Hematopoietic multipotent progenitor cell treated with erythropoietin and hydrocortisone succinate and interleukin-3 and kit ligand, for 4 days (in vitro differentiated cells): Measurements from ENCODE around the gene PRKAG2.
"Not testable (repeated sequence)": the region's sequence is repeated elsewhere in the genome, so short reads cannot be mapped to it uniquely, and the experiment has no call there.

Experiments used
- DNase-seq: peaks from one replicate; pipeline ENCODE4 v3.0.0-alpha.2; 2015

Gene PRKAG2

DNA sequence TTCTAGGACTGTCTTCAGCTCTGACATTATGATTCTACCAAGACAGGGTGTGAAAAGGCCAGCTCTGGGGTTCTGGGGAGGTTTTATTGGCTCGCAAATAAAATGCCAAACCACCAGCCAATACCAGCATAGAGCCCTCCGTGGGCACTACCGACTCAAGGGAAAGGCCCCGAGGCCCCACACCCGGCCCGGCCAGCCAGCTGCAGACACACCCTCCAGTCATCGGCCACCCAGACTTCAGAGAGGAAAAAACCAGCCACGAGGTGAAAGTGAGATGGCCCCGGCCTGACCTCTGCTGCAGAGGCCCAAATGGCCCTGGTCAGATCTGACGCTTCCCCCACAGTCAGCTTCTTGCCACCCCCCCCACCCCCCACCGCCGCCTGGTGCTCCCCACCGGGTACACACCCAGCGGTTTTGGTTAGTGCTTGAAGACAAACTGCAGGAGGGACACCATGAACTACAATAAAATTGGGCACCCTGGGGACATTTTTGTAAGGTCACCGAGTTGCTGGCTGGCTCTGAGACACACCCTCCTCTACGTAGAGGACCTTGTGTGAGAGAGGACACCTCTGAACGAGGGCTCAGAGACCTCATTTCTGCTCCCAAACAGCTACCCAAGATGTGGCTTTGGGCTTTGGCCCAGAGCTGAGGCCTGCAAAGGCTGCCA, 79.9 kb downstream of the PRKAG2 start:
- DNase-seq, result no peak

DNA sequence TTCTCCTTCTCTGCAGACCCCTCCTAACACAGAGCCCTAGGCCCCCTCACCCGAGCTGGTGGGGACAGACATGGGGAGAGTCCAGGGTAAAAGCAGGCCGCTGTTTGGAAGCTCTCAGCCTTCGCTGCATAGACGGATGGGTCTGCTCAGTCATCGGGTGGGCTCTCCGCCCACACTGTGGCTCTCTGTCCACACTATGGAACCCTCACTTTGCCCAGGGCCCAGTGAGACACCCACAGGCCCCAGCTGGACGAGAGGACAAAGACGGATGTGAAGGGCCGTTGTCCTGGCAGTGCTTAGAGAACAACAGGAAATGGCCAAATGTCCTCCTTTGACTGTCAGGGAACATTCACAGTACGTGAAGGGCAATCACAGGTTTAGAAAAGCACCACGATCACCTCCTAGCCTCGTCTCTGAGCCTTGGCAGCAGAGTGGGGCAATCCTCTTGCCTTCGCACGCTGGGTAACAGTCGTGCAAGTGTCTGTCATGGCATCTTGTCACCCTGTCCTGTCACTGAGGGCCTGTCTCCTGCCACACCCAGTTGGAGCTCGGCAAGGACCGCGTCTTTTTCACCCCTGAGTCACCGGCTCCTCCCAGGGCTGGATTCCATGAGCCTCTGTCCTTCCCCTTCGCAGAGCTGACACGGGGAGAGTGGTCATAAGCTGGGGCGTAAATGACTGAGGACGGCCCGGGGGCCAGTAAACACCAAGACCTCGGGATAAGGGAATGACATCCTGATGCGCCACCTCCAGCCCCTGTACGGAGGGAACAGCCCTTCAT, 80.6 kb downstream of the PRKAG2 start:
- DNase-seq, result no peak

DNA sequence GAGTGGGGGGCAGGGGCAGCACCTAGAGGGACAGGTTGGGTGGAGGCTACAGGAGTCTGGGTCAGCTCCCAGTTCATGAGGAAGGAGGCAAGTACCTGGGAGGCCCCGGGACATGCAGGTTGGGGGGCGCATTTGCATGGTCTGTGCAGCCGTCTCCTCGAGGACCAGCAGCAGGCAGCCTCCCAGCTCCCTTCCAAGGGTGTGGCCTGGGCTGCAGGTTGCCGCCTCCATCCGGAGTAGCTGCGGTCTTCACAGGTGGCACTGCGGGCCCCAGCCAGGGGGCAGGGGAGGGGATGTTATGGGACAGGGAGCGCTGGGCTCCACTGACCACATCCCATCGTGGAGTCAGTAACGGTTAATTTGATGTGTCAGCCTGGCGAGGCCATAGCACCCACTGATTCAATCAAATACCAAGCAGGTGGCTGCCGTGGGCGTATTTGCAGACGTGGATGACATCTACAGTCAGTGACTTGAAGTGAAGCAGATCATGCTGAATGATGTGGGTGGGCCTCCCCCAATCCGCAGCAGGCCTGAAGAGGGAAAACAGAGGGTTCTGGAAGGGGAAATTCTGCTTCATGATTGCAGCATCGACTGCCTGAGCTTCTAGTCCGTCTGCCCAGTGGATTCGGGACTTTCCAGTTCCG, 81.6 kb downstream of the PRKAG2 start:
- DNase-seq, result no peak

DNA sequence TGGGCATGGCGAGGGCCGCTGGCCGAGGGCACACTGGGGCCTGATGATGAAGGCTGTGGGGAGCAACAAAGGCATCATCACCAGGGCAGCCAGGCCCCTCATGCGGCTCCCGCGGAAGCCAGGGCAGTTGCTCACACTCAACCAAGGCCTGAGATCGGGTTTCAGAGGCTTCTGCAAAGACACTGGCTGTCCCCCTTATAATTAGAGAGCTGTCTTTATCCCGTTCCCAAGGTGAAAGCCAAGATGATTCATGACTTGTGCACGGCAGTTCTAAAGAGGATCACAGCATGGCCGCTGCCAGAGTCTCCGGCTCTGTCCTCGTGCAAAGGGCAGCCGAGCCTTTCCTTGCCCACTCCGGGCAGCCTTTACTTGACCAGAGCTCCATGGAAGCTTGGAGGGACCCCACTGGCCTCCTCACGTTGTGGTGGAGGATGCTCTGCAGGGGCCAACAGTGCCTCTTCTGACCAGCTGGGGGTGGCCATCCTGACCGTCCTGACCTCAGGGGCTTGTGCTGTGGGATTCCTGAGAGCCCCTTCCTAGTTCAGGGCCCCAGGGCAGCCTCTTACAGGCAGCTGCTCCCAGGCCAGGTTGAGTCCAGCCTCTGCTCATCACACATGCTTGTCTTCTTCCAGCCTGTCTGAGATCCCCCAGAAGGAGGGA, 82.3 kb downstream of the PRKAG2 start:
- DNase-seq, result no peak

DNA sequence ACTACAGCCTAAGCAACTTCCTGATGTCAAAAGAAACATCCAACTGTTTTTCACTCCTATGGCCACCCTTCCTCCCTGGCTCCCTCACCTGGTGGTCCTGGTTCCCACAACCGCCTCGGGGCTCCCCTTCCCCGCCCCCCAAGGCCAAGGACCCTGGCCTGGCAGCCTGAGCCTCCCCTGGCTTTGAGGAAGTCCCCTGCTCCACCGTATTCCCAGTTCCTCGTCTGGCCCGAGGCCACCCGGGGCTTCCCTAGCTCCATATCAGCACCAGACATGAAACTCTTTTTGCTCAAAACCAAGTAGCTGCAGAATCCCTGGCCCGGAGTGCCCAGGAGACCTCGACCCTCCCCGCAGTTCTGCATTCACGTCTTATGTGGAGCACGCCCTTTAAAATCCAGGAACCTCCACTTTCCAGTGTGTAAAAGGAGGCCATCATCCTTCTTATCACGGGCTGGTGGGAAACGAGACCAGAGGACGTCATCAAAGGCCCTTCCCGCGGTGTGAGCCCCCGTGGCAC, 82.9 kb downstream of the PRKAG2 start:
- no peak for DNase-seq

DNA sequence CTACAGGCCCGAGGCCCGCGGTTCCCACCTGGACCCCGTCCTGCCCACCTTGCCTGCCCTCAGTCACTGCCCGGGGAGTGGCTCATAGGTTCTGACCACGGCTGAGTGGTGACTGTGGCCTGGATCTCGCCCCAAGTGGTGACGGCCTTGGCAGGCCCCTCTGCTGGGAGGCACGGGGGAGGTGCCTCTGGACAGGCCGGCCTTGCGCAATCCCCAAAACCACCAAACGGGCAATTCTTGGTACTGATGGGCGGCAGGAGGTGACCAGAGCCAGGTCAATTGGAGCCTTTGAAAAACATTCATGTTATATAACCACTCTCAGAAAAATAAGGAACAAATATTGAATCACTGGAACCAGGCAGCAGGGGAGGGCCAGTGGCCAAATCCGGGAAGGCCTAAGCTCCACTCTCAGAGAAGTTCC, 83.4 kb downstream of the PRKAG2 start:
- DNase-seq, result no peak

DNA sequence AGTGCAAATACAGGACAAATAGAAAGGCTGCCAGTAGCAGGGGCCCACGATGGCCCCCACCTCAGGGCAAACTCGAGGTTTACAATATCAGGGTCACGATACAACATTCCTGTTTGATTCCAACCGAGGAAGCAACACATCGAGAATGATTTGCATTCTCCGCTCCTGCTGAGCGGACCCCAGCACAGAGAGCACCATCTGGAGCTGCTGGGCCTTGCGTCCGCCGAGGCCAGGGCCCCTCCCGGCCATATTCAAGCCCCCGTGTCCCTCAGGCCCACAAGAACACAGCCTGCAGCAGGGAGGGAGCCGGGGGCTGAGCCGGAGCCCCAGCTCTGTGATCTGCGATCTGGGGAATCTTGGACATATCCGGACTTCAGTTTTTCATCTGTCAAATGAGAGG, 84.3 kb downstream of the PRKAG2 start:
- DNase-seq, result no peak

GRCh38 chr7:151792086-151792485, 84.8 kb downstream of the PRKAG2 start:
- no peak for DNase-seq

- DNase-seq, result no peak
Observed at GRCh38 chr7:151790830-151791620, 85.9 kb downstream of the PRKAG2 start.

- no peak for DNase-seq
Observed at GRCh38 chr7:151790095-151790829, 86.7 kb downstream of the PRKAG2 start.

GRCh38 chr7:151789380-151789947, 87.5 kb downstream of the PRKAG2 start:
- DNase-seq, result no peak

GRCh38 chr7:151787348-151787747, 89.6 kb downstream of the PRKAG2 start:
- DNase-seq, result no peak

GRCh38 chr7:151786936-151787335, 90.0 kb downstream of the PRKAG2 start:
- no peak for DNase-seq

DNA sequence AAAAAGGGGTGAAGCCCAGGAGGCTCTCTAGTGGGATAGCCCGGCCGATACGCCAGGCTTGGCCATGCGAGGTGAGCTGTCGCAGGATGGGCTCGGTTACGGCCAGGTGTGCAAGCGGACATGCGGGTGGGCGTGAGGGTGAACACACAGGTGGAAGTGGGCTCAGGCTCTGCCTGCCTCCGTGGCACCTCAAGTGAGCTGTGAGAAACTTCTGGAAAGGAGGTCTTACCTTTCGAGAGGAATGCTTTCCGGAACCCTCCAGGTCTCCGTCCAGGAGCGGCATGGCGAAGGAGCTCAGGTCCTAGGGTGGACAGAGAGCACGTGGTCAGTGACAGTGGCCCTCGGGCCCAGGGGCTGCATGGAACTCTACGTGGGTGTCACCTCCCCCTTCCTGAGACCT, 90.7 kb downstream of the PRKAG2 start:
- DNase-seq, result no peak

GRCh38 chr7:151785681-151785965, 91.3 kb downstream of the PRKAG2 start:
- no peak for DNase-seq

DNA sequence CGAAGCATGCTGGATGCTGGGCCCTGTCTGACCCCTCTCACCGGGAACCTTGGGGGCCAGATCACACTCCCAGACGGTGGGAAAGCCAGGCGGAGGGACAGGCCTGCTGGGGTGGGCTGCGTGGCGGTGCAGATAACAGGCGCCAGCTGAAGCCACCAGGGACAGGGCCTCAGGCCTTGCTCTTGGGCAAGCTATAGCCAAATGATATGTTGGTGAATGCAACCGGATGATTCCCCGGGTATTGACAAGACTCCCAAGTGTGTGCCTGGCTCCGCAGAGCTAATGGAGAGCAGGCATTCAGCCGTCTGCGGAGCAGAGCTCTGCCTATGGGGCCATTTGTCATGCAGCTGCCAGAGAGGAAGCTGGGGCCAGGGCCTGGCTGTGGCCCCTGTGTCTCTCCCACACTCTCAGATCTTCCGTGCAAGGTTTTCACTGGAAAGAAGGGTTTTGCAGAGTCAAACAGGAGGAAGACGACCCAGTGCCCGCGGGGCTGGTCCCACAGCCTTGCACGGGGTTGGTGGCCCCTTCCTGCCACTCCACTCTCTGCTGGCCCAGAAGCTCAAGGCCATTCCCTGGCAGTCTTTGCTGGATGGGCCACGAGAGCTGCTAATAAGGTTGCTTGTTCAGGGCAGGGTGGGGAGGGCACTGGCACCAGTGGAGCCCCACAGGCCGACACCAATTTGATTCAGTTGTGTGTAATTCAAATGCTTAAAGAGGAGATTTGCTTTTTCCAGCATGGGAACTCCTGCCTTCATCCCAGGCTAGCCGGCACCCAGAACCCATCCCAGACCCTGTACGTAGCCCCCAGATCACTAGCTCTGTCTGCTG, 91.8 kb downstream of the PRKAG2 start:
- DNase-seq, result no peak

DNA sequence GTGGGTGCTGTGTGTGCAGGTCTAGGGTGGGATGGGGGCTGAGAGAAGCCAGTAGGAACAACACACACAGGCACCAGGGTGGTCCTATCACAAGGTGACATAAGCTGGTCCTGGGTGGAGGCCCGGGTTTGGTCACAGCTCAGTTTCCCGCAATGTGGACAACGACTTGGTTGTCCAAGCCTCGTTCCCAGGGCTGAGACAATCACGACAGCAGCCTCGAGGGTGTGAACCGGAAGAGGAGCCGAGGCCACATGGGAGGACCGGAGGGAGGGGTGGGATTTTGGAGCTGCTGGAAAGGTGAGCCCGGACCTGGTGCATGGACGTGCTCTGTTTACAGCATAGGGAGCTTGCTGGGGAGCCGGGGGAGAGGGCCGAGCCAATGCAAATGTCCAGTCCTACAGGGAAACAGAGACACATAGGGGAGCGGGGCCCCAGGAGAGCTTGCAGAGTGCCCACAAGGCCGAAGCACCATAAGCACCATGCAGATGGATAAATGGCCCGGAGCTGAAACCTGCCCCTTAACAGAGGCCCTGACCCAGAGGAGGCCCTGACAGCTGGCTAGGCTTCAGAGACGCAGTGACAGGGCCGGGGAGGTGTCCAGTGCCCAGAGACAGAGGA, 92.8 kb downstream of the PRKAG2 start:
- DNase-seq, result no peak

DNA sequence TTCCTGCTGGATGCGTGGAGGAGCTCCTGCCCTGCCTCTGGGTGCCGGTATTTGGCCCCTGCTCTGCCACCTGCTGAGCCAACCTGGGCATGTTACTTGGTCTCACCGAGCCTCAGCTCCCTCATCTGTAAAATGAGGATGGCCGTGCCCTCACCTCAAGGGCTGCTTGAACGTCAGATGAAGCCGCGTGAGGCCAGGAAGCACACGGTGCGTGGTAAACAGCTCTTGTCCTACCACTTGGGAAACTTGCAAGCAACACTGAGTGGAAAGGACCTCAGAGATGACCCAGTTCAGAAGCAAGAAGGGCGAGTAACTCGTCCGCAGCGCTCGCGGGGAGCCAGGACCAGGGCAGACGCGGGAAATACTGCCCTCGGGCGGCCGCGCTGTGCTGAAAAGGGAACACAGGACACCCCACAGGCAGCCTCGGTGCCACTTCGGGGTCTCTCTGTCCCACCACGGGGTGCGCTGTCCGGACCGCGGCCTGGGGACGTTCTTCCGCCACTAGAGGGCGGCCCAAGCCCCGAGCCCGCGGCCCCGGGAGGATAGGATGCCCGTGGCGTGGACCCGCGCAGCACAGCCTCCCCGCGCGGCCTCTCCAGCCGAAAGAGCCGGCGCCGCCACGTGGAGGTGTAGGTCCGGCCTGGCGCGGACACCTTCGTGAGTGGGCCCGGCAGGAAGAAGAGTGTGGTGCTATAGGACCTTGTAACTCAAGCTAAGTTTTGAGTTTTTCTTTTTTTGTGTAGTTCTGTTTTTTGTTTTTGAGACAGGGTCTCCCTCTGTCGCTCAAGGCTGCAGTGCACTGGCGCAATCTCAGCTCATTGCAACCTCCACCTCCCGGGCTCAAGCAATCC, 94.1 kb downstream of the PRKAG2 start:
- DNase-seq, result peak; percentile 93

GRCh38 chr7:151782256-151782597, 94.7 kb downstream of the PRKAG2 start:
- DNase-seq, result not testable (repeated sequence)
